ENCODE measurements around the gene SOAT1. TPM values are rescaled to one million over a fixed set of nuclear protein-coding genes. Genes with fewer than 3 reads are reported as not detected.

The SOAT1 gene
- total RNA-seq, 1 experiment from 2014 or later, result 7.5 TPM

GRCh38 chr1:179262183-179262582, 31.4 kb upstream of the SOAT1 start:
- peaks cover 3 to 6% of the 10 kb centered on the region in 2 experiments; a peak in 3 of 4 replicates for H3K4me1 Mint-ChIP-seq
- Histone ChIP-seq H3K23ac (ENCODE audit: insufficient read length, low read depth, low read length) (no peak overlapping the region), H2AFZ (ENCODE audit: low read length) (no peak overlapping the region), H3K27me3 (ENCODE audit: insufficient read depth, low read length) (no peaks in the 10 kb centered on the region), H3K4me2 (ENCODE audit: insufficient read depth, insufficient read length, low read length) (no peak overlapping the region), H2BK120ac (ENCODE audit: low read depth, low read length, poor library complexity, severe bottlenecking) (no peak overlapping the region), H3K9ac (ENCODE audit: extremely low read depth, insufficient read length, low read length) (no peak overlapping the region), H3K79me1 (ENCODE audit: insufficient read depth, low read depth, low read length, poor library complexity, severe bottlenecking) (no peaks in the 10 kb centered on the region), H4K91ac (ENCODE audit: insufficient read length, low read depth, low read length) (no peak overlapping the region), H4K20me1 (ENCODE audit: control insufficient read depth, insufficient read depth, insufficient read length) (no peaks in the 10 kb centered on the region), H2BK20ac (ENCODE audit: low read depth, low read length, poor library complexity, severe bottlenecking) (no peak overlapping the region), H3K4me1 (ENCODE audit: insufficient read depth, low read length) (no peaks in the 10 kb centered on the region), H2AK5ac (ENCODE audit: insufficient read length, low read length) (no peak overlapping the region), H2BK15ac (ENCODE audit: low read depth, low read length) (no peak overlapping the region), H3K79me2 (ENCODE audit: insufficient read depth, low read length) (no peaks in the 10 kb centered on the region), H3K23me2 (ENCODE audit: insufficient read length, low read depth, low read length, poor library complexity, severe bottlenecking) (no peaks in the 10 kb centered on the region), H2BK5ac (ENCODE audit: insufficient read length, low read length) (no peak overlapping the region), H4K5ac (ENCODE audit: insufficient read length, low read depth, low read length) (no peak overlapping the region), H3K18ac (ENCODE audit: insufficient read length, low read depth, low read length) (no peak overlapping the region), H4K8ac (replicated peaks; ENCODE audit: insufficient read length, low read depth, low read length) (no peak overlapping the region), H3K56ac (ENCODE audit: insufficient read length, low read depth, low read length) (no peak overlapping the region), H2BK12ac (ENCODE audit: insufficient read length, low read depth, low read length) (no peak overlapping the region), H3K4ac (ENCODE audit: low read depth, low read length) (no peak overlapping the region), H3K9me3 (ENCODE audit: control insufficient read depth, low read depth, low read length) (no peaks in the 10 kb centered on the region), H3K14ac (ENCODE audit: insufficient read depth, low read length) (no peak overlapping the region), H3K27ac (ENCODE audit: insufficient read length, low read depth, low read length) (no peak overlapping the region), H3T11ph (ENCODE audit: low read length) (no peak overlapping the region)
- no peak overlapping the region for H3K4me3 Mint-ChIP-seq
- no peaks in the 10 kb centered on the region for H3K9me3 Mint-ChIP-seq
- H3K27ac Mint-ChIP-seq, result no peak overlapping the region
- H3K27me3 Mint-ChIP-seq (ENCODE audit: low read depth), result no peaks in the 10 kb centered on the region
- no CpG with 5 or more reads among the region's 1 CpG for WGBS (ENCODE audit: extremely low coverage, insufficient read length, low lambda C conversion rate)
- H3K36me3 Mint-ChIP-seq (ENCODE audit: insufficient read depth in 1 of 3, low read depth in 3 of 3), result no peaks in the 10 kb centered on the region
- DNase-seq, result no peak
- no peak for TF ChIP-seq CTCF (conservative IDR thresholded peaks at IDR 0.05)

Data from H9 (cell line).